ENCODE measurements around the gene ZNF324. TPM values are rescaled to one million over a fixed set of nuclear protein-coding genes. Genes with fewer than 3 reads are reported as not detected.
A peak's percentile ranks its signal among the peaks of the same experiment; 100 is the strongest.

The ZNF324 gene
- total and polyA plus RNA-seq, 9 of the 15 experiments (the other 6 are each of a cell fraction or from before 2014, with no cell fraction given): 0.92 to 16.4 (median 5.3) TPM

DNA sequence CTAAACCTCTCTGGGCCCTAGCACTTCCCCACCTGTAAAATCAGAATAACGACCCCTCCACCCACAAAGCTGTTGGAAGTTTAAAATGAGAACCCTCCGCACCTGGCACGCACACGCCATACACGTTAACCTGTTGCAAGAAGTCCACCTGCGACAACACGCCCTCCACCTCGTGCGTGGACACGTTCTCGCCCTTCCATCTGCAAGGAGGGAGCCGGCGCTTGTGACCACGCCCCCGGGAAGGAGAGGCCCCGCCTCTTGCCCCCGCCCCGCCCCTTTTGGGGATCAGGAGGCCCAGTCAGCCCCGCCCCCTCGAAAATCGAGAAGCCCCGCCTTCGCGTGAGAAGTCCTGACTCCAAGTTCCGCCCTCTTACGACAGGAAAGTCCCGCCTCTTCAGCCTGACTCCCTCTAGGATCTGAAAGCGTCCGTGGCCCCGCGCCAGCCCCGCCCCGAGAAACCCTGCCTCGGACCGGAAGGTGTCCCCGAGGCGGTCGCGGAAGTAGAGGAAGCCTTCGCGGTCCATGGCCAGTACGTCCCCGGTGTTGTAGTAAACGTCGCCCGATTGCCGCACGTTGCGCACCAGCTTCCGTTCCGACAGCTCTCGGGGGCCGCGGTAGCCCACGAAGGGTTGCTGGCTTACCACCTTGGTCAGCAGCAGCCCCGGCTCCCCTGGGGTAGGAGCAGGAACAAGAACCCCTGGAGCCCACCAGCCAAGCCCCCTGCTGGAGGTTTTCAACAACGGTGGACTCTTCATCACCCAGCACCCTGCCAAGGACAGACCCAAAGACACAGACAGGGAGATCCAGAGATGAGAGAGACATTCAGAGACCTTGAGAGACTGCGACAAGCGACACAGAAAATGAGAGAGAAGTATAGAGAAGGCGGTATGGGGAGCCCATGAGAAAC is 32.4 kb downstream of the ZNF324 start (continued):
- TF ChIP-seq, protein P1, sequence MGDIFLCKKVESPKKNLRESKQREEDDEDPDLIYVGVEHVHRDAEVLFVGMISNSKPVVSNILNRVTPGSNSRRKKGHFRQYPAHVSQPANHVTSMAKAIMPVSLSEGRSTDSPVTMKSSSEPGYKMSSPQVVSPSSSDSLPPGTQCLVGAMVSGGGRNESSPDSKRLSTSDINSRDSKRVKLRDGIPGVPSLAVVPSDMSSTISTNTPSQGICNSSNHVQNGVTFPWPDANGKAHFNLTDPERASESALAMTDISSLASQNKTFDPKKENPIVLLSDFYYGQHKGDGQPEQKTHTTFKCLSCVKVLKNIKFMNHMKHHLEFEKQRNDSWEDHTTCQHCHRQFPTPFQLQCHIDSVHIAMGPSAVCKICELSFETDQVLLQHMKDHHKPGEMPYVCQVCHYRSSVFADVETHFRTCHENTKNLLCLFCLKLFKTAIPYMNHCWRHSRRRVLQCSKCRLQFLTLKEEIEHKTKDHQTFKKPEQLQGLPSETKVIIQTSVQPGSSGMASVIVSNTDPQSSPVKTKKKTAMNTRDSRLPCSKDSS (IDR thresholded peaks at IDR 0.05; ENCODE audit: low read depth, partially characterized antibody): no peak
- TF ChIP-seq STAT5A (IDR thresholded peaks at IDR 0.05; ENCODE audit: borderline replicate concordance, low read length) (peak; percentile 42; the same call in 1 of the 2 replicates), FOXM1 (IDR thresholded peaks at IDR 0.05; ENCODE audit: low read depth) (no peak), FOXM1 (CRISPR knock-in tag; IDR thresholded peaks at IDR 0.05; ENCODE audit: low read depth) (no peak; the same call in 1 of the 2 replicates), MIER1 (IDR thresholded peaks at IDR 0.05; ENCODE audit: low read depth) (peak; percentile 26; the same call in 1 of the 2 replicates), TAF15 (IDR thresholded peaks at IDR 0.05; ENCODE audit: low read depth, low read length) (no peak), HDAC6 (IDR thresholded peaks at IDR 0.05; ENCODE audit: low read depth, low read length) (no peak), EZH2 (IDR thresholded peaks at IDR 0.05; ENCODE audit: borderline replicate concordance, low read depth, low read length) (no peak), MYNN (IDR thresholded peaks at IDR 0.05) (no peak; the same call in 1 of the 2 replicates), MYNN (CRISPR knock-in tag; IDR thresholded peaks at IDR 0.05) (no peak), ZNF146 (CRISPR knock-in tag; IDR thresholded peaks at IDR 0.05; ENCODE audit: unreplicated experiment) (no peak), NR4A1 (CRISPR knock-in tag; IDR thresholded peaks at IDR 0.05) (0 out of 2 replicates have a peak, but pooled peaks have one; percentile 75), NR4A1 (tag; IDR thresholded peaks at IDR 0.05) (peak; percentile 76), CHD2 (IDR thresholded peaks at IDR 0.05; ENCODE audit: low read depth, low read length) (peak; percentile 32; the same call in 1 of the 2 replicates), NFIX (CRISPR knock-in tag; IDR thresholded peaks at IDR 0.05; ENCODE audit: low read depth) (no peak), MAFG (tag; conservative IDR thresholded peaks at IDR 0.05) (no peak), ZNF175 (CRISPR knock-in tag; IDR thresholded peaks at IDR 0.05; ENCODE audit: low read depth) (no peak), TRIM24 (IDR thresholded peaks at IDR 0.05) (peak in 1 of 2 experiments; percentile 100; a peak in 2 of 4 replicates)
- TF ChIP-seq, protein P2, sequence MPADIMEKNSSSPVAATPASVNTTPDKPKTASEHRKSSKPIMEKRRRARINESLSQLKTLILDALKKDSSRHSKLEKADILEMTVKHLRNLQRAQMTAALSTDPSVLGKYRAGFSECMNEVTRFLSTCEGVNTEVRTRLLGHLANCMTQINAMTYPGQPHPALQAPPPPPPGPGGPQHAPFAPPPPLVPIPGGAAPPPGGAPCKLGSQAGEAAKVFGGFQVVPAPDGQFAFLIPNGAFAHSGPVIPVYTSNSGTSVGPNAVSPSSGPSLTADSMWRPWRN (IDR thresholded peaks at IDR 0.05; ENCODE audit: low read depth): no peak
- TF ChIP-seq, protein P3, sequence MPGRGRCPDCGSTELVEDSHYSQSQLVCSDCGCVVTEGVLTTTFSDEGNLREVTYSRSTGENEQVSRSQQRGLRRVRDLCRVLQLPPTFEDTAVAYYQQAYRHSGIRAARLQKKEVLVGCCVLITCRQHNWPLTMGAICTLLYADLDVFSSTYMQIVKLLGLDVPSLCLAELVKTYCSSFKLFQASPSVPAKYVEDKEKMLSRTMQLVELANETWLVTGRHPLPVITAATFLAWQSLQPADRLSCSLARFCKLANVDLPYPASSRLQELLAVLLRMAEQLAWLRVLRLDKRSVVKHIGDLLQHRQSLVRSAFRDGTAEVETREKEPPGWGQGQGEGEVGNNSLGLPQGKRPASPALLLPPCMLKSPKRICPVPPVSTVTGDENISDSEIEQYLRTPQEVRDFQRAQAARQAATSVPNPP (IDR thresholded peaks at IDR 0.05; ENCODE audit: borderline replicate concordance, insufficient read depth, insufficient read length): no peak
- TF ChIP-seq, protein P4, sequence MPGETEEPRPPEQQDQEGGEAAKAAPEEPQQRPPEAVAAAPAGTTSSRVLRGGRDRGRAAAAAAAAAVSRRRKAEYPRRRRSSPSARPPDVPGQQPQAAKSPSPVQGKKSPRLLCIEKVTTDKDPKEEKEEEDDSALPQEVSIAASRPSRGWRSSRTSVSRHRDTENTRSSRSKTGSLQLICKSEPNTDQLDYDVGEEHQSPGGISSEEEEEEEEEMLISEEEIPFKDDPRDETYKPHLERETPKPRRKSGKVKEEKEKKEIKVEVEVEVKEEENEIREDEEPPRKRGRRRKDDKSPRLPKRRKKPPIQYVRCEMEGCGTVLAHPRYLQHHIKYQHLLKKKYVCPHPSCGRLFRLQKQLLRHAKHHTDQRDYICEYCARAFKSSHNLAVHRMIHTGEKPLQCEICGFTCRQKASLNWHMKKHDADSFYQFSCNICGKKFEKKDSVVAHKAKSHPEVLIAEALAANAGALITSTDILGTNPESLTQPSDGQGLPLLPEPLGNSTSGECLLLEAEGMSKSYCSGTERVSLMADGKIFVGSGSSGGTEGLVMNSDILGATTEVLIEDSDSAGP (CRISPR knock-in tag; IDR thresholded peaks at IDR 0.05): no peak
- TF ChIP-seq, protein P5, sequence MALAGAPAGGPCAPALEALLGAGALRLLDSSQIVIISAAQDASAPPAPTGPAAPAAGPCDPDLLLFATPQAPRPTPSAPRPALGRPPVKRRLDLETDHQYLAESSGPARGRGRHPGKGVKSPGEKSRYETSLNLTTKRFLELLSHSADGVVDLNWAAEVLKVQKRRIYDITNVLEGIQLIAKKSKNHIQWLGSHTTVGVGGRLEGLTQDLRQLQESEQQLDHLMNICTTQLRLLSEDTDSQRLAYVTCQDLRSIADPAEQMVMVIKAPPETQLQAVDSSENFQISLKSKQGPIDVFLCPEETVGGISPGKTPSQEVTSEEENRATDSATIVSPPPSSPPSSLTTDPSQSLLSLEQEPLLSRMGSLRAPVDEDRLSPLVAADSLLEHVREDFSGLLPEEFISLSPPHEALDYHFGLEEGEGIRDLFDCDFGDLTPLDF (CRISPR knock-in tag; IDR thresholded peaks at IDR 0.05): peak; percentile 59; the same call in 1 of the 2 replicates

All from K562 (cell line).